Panc1 (cell line): ENCODE results near the gene AMBP.

Experiments used
- CTCF ChIP-seq: fragments of 450-650 bp; IDR thresholded peaks from 2 replicates; pipeline ENCODE4 v1.5.1; 2017; ENCODE audit warnings: mild to moderate bottlenecking
- REST ChIP-seq, 2 experiments: IDR thresholded peaks; 2 replicates each; pipeline ENCODE4 v1.6.1; 2011 to 2012; ENCODE audit warnings: low read depth in 2 of 2, control low read depth in 1 of 2, low read length in 1 of 2, mild to moderate bottlenecking in 1 of 2, moderate library complexity in 1 of 2; ENCODE audit not compliant: insufficient read depth in 1 of 2

DNA sequence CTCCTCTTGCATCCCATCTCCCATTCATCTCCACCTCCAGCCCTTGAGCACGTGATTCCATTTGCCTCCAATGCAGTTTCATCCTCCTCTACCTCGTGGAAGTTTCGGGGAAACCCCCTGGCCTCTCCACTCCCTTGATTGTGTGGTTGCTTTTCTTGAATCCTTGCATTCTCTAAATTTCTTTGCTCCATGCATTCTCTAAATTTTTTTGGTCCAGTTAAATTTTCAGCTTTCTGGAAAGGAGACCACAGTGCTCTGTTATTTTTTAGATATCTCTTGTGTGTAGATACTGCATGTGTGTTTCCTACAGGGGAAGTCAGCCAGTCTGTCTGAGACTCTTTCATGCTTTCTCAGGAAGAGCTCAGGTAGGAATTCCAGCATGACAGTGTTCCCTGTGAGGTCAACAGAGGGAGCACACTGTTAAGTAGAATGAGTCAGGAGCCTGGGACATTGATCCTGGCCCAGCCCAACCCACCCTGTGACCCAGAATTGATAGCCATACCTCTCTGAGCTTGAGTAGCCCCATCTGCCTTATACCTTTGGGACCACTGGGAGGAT, 52.8 kb downstream of the AMBP start:
- TF ChIP-seq CTCF (no peak), REST (IDR thresholded peaks at IDR 0.05; ENCODE audit: insufficient read depth in 1 of 2, low read depth in 2 of 2, low read length in 1 of 2) (no peak)
